ENCODE measurements around the gene DICER1.

The DICER1 gene

DNA sequence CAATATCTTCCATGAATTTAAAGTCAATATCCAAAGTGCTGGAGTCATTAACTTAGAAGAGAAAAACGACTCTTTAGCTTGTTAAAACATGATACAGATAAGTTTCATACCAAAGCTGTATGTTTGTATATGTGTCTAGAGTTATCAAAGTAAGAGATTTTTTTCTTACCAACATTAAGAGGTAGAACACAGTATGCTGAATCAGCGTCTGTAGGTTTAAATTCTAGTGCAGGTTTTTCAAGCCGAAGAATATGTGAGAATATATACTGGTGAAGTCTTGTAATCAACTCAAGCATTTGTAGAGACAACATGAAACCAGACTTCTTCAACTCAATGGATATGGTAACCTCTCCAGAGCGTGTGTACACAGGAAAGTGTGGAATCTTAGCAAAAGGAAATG lies 49.6 kb downstream of the DICER1 start:
- no peak for DNase-seq (ENCODE audit: low read depth, low spot score)
- in situ Hi-C loops (cut with HindIII; ENCODE audit: low sequenced_read_pairs) = no loop called here
- no peak for TF ChIP-seq CTCF (IDR thresholded peaks at IDR 0.05; ENCODE audit: low read depth, low read length)
- no peak overlapping the region for H3K4me3 ChIP-seq (ENCODE audit: low read depth, low read length)

DNA sequence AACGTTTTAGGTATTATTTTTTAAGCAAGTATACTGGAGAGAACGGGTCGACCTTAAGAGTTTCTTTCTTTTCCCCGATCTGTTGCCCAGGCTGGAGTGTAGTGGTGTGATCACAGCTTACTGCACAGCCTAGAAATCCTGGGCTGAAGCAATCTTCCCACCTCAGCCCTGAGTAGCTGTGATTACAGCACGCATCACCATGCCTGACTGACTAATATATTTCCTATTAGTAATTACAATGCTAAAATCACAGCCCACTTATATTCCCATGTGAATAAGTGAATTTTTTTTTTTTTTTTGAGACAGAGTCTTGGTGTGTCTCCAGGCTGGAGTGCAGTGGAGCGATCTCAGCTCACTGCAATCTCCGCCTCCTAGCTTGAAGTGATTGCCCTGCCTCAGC lies 50.4 kb downstream of the DICER1 start:
- TF ChIP-seq CTCF (IDR thresholded peaks at IDR 0.05; ENCODE audit: low read depth, low read length) = no peak
- in situ Hi-C loops (cut with HindIII; ENCODE audit: low sequenced_read_pairs) = no loop called here
- no peak for DNase-seq (ENCODE audit: low read depth, low spot score)
- no peak overlapping the region for H3K4me3 ChIP-seq (ENCODE audit: low read depth, low read length)

DNA sequence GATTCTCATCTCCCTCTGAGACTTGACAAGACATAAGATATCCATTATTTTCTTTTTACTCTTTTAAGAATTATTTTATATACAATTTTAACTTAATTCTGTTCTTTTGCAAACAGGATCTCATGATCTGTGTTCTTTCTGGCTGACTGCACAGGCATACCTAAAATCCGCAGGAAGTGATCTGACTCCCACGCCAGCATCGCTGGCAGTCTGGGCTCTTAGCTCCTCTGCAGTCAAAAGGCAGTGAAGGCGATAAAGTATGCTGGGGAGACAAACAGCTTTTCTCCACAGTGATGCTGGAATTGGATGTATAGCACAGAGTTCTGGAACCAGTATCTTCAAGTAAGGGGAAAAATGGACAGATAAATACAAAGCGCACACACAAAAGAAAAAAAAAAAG lies 52.4 kb downstream of the DICER1 start:
- in situ Hi-C loops (cut with HindIII; ENCODE audit: low sequenced_read_pairs) = no loop called here
- TF ChIP-seq CTCF (IDR thresholded peaks at IDR 0.05; ENCODE audit: low read depth, low read length) = no peak
- H3K4me3 ChIP-seq (ENCODE audit: low read depth, low read length) = no peak overlapping the region
- DNase-seq (ENCODE audit: low read depth, low spot score) = no peak

GRCh38 chr14:95102680-95103044 lies 54.7 kb downstream of the DICER1 start:
- DNase-seq (ENCODE audit: low read depth, low spot score) = no peak
- no peak overlapping the region for H3K4me3 ChIP-seq (ENCODE audit: low read depth, low read length)
- no peak for TF ChIP-seq CTCF (IDR thresholded peaks at IDR 0.05; ENCODE audit: low read depth, low read length)
- in situ Hi-C loops (cut with HindIII; ENCODE audit: low sequenced_read_pairs) = no loop called here

DNA sequence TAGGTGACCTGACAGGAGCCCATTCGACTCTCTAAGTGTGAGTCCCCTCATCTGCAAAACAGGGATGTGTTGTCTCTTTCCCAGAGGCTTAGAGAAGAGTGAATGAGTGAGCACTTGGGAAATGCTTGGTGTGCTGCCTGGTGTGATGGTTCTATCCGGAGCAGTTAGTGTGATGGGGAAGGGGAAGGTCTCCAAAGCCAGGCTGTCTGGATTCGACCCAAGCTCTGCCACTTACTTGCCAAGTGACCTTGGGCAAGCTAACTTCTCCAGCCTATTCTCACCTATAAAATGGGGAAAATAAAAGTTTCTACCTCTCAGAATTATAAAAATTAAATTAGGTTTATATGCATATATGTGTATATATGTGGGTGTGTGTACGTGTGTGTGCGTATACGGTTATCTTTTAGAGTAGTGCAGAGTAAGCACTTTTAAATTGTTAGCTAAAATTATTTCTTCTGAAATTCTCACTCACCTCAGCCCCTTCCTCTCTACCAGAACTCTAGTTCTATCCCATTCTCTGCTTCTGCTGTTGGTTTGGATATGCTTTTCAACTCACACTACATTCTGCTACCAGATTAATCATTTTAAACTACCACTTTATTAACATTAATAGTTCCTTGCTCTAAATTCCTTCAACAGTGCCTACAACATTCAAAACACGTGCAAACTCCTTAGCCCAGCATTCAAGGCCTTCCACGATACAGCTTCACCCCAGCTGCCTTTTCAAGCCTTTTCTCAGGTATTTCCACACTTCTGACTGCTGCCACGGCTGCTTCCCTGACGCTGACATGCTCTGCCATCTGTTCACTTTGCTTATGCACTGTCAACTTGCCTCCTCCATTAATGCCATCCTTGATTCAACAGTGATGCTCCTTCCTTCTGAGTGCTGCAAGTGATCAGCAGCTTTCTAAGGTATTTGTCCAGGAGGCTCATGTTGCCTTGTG lies 55.3 kb downstream of the DICER1 start:
- no peak overlapping the region for H3K4me3 ChIP-seq (ENCODE audit: low read depth, low read length)
- no peak for DNase-seq (ENCODE audit: low read depth, low spot score)
- TF ChIP-seq CTCF (IDR thresholded peaks at IDR 0.05; ENCODE audit: low read depth, low read length) = no peak
- in situ Hi-C loops (cut with HindIII; ENCODE audit: low sequenced_read_pairs) = no loop called here

GRCh38 chr14:95098984-95099599 lies 58.2 kb downstream of the DICER1 start:
- no peak overlapping the region for H3K4me3 ChIP-seq (ENCODE audit: low read depth, low read length)
- in situ Hi-C loops (cut with HindIII; ENCODE audit: low sequenced_read_pairs) = no loop called here
- peak; percentile 62 for DNase-seq (ENCODE audit: low read depth, low spot score)
- TF ChIP-seq CTCF (IDR thresholded peaks at IDR 0.05; ENCODE audit: low read depth, low read length) = peak; percentile 77

Measured in astrocyte of the spinal cord (primary cell).